Fibroblast of lung (primary cell): ENCODE results near the gene CFAP92.

Experiments used
- CTCF ChIP-seq, 2 donors: IDR thresholded peaks in 1 of 2; conservative IDR thresholded peaks in 1 of 2; 1 replicate in 1 of 2; 2 replicates in 1 of 2; pipeline ENCODE4 v1.5.1; 2011 to 2012; ENCODE audit warnings: low read length in 2 of 2, control low read depth in 1 of 2, inconsistent platforms in 1 of 2, low read depth in 1 of 2, mild to moderate bottlenecking in 1 of 2
- EZH2 ChIP-seq: IDR thresholded peaks from 2 replicates; pipeline ENCODE4 v1.5.1; 2012; ENCODE audit warnings: low read length, control low read depth, mild to moderate bottlenecking; ENCODE audit errors: missing control alignments

- TF ChIP-seq CTCF (conservative IDR thresholded peaks at IDR 0.05 in 1 of 2, IDR thresholded peaks at IDR 0.05 in 1 of 2; ENCODE audit: low read depth in 1 of 2, low read length in 2 of 2) (no peak), EZH2 (no peak)
Measured at GRCh38 chr3:128983293-128984069, 10.4 kb downstream of the CFAP92 start.
